Body of pancreas (tissue), 4 donors: ENCODE results near the gene ERICH2.
"Not testable (repeated sequence)": the region's sequence is repeated elsewhere in the genome, so short reads cannot be mapped to it uniquely, and the experiment has no call there.

Experiments
- POLR2A ChIP-seq, 3 donors: fragments of 450-650 bp; IDR thresholded peaks; one replicate each; pipeline ENCODE4 v1.6.1; 2016; ENCODE audit warnings: antibody characterized with exemption in 3 of 3, mild to moderate bottlenecking in 2 of 3
- TF ChIP-seq, protein P1 (sequence below), 7 experiments: fragments of 450-650 bp in 4 of 7; fragments of 200-600 bp in 3 of 7; sonication (generic) in 3 of 7; IDR thresholded peaks; one replicate each; pipeline ENCODE4 v1.5.1; 2016 to 2019; ENCODE audit warnings: antibody characterized with exemption in 7 of 7

DNA sequence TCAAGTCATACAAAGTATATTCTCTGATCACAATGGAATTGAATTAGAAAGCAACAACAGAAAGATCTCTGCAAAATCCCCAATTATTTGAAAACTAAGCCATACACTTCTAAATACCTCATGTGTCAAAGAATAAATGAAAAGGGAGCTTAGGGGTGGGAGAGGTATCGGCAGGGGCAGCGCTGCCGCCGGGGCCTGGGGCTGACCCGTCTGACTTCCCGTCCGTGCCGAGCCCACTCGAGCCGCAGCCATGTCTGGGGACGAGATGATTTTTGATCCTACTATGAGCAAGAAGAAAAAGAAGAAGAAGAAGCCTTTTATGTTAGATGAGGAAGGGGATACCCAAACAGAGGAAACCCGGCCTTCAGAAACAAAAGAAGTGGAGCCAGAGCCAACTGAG, 18.6 kb upstream of the ERICH2 start:
- TF ChIP-seq POLR2A (IDR thresholded peaks at IDR 0.05), result not testable (repeated sequence)
- TF ChIP-seq, protein P1, sequence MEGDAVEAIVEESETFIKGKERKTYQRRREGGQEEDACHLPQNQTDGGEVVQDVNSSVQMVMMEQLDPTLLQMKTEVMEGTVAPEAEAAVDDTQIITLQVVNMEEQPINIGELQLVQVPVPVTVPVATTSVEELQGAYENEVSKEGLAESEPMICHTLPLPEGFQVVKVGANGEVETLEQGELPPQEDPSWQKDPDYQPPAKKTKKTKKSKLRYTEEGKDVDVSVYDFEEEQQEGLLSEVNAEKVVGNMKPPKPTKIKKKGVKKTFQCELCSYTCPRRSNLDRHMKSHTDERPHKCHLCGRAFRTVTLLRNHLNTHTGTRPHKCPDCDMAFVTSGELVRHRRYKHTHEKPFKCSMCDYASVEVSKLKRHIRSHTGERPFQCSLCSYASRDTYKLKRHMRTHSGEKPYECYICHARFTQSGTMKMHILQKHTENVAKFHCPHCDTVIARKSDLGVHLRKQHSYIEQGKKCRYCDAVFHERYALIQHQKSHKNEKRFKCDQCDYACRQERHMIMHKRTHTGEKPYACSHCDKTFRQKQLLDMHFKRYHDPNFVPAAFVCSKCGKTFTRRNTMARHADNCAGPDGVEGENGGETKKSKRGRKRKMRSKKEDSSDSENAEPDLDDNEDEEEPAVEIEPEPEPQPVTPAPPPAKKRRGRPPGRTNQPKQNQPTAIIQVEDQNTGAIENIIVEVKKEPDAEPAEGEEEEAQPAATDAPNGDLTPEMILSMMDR (IDR thresholded peaks at IDR 0.05), result not testable (repeated sequence)
